ENCODE results near the gene SGCB. TPM values are rescaled to one million over a fixed set of nuclear protein-coding genes. Genes with fewer than 3 reads are reported as not detected.

The SGCB gene
- total and polyA plus RNA-seq, 2 donors (not counting 1 experiment from before 2014, with no cell fraction given): 2.3 to 9.7 TPM

DNA sequence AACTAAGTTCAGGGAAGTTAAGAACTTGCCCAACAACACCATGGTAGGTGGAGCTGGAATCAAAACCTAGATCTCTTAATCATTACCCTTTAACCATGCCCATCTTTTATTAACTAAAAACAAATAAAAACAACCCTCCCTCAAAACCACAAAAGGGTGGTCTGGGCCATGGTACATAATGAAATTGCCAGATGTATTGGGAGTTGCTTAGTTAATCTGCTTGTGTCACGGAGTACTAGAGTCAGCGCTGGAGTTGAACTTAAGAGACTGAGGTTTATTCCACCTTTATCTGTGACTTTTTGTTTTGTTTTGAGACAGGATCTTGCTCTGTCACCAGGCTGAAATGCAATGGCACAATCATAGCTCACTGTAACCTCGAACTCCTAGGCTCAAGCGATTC, 31.2 kb downstream of the SGCB start:
- Histone ChIP-seq H3K27me3 (replicated peaks in 1 of 4; ENCODE audit: control extremely low read depth in 1 of 4, control insufficient read depth in 3 of 4, insufficient read depth in 4 of 4, low read length in 3 of 4) (no peaks in the 10 kb centered on the region), H4K20me1 (ENCODE audit: control insufficient read depth, insufficient read depth, low read length, poor library complexity, severe bottlenecking) (no peaks in the 10 kb centered on the region), H3K9me3 (ENCODE audit: control extremely low read depth in 1 of 3, control insufficient read depth in 2 of 3, insufficient read depth in 1 of 3, low read length in 2 of 3) (no peaks in the 10 kb centered on the region), H3K36me3 (replicated peaks in 1 of 2; ENCODE audit: control extremely low read depth in 1 of 2, control insufficient read depth in 1 of 2, extremely low read depth in 1 of 2, insufficient read depth in 2 of 2, low read length in 1 of 2) (no peaks in the 10 kb centered on the region), H3K9ac (ENCODE audit: low read length) (no peak overlapping the region), H3K4me2 (replicated peaks; ENCODE audit: low read depth, low read length, poor library complexity, severe bottlenecking) (no peak overlapping the region), H3K4me3 (ENCODE audit: control extremely low read depth in 1 of 5, extremely low read depth in 1 of 5, insufficient read depth in 1 of 5, low read depth in 2 of 5, low read length in 4 of 5) (no peak overlapping the region), H3K27ac (ENCODE audit: low read length in 2 of 2) (no peak overlapping the region), H2AFZ (ENCODE audit: insufficient read depth, low read depth, low read length, poor library complexity, severe bottlenecking) (no peak overlapping the region), H3K79me2 (ENCODE audit: control insufficient read depth, insufficient read depth, low read length) (no peaks in the 10 kb centered on the region), H3K4me1 (ENCODE audit: control insufficient read depth in 2 of 2, insufficient read depth in 2 of 2, low read length in 2 of 2) (no peaks in the 10 kb centered on the region)
- DNase-seq: no peak
- no peak for ATAC-seq (ENCODE audit: low read depth)
- ChIA-PET CTCF (no interaction called here), POLR2A (no interaction called here)
- no CpG with 5 or more reads among the region's 4 CpGs for WGBS (ENCODE audit: insufficient coverage)
- intact Hi-C loops (cut with micrococcal nuclease): no loop called here
- H3K27ac Mint-ChIP-seq: no peak overlapping the region
- H3K9me3 Mint-ChIP-seq (ENCODE audit: insufficient read depth): no peaks in the 10 kb centered on the region
- no peaks in the 10 kb centered on the region for H3K4me1 Mint-ChIP-seq
- TF ChIP-seq, protein P1, sequence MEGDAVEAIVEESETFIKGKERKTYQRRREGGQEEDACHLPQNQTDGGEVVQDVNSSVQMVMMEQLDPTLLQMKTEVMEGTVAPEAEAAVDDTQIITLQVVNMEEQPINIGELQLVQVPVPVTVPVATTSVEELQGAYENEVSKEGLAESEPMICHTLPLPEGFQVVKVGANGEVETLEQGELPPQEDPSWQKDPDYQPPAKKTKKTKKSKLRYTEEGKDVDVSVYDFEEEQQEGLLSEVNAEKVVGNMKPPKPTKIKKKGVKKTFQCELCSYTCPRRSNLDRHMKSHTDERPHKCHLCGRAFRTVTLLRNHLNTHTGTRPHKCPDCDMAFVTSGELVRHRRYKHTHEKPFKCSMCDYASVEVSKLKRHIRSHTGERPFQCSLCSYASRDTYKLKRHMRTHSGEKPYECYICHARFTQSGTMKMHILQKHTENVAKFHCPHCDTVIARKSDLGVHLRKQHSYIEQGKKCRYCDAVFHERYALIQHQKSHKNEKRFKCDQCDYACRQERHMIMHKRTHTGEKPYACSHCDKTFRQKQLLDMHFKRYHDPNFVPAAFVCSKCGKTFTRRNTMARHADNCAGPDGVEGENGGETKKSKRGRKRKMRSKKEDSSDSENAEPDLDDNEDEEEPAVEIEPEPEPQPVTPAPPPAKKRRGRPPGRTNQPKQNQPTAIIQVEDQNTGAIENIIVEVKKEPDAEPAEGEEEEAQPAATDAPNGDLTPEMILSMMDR (IDR thresholded peaks at IDR 0.05): no peak
- no peak for TF ChIP-seq EZH2 (IDR thresholded peaks at IDR 0.05; ENCODE audit: borderline replicate concordance, insufficient read depth, low read depth, low read length, poor library complexity, severe bottlenecking)
- H3K27me3 Mint-ChIP-seq: no peaks in the 10 kb centered on the region
- no peak overlapping the region for H3K4me3 Mint-ChIP-seq

DNA sequence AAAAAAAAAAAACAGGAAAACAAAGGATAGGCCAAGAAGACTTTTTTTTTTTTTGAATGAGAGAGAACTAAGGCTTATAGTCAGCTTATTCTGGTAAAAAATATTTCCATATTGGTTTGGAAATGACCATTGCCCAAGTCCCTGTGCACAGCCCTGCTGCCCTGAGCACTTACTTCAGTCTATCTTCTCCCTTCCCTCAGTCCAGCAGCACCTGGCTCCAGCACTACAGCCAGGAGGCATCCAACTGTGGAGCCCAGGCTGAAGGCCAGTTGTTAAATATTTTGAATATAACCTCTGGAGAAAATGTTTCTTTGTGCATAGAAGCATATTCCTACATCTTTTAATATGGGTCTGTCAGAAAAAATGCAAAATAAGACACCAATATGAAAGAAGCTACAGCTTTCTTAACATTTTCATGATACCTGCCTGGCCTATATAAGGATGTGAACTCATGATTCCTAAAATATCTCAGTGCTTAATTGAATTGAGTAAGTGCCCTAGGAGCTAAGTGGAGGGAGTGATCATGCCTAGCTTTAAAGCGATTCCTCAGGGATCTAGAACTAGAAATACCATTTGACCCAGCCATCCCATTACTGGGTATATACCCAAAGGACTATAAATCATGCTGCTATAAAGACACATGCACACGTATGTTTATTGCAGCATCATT, 32.4 kb downstream of the SGCB start:
- ATAC-seq (ENCODE audit: low read depth) (no peak), DNase-seq (no peak)
- no peak overlapping the region for H3K27ac Mint-ChIP-seq
- Histone ChIP-seq H3K27ac (ENCODE audit: low read length in 2 of 2) (no peak overlapping the region), H3K79me2 (ENCODE audit: control insufficient read depth, insufficient read depth, low read length) (no peaks in the 10 kb centered on the region), H3K9me3 (ENCODE audit: control extremely low read depth in 1 of 3, control insufficient read depth in 2 of 3, insufficient read depth in 1 of 3, low read length in 2 of 3) (no peaks in the 10 kb centered on the region), H3K36me3 (replicated peaks in 1 of 2; ENCODE audit: control extremely low read depth in 1 of 2, control insufficient read depth in 1 of 2, extremely low read depth in 1 of 2, insufficient read depth in 2 of 2, low read length in 1 of 2) (no peaks in the 10 kb centered on the region), H3K4me2 (replicated peaks; ENCODE audit: low read depth, low read length, poor library complexity, severe bottlenecking) (no peak overlapping the region), H3K4me1 (ENCODE audit: control insufficient read depth in 2 of 2, insufficient read depth in 2 of 2, low read length in 2 of 2) (no peaks in the 10 kb centered on the region), H3K9ac (ENCODE audit: low read length) (no peak overlapping the region), H4K20me1 (ENCODE audit: control insufficient read depth, insufficient read depth, low read length, poor library complexity, severe bottlenecking) (no peaks in the 10 kb centered on the region), H3K27me3 (replicated peaks in 1 of 4; ENCODE audit: control extremely low read depth in 1 of 4, control insufficient read depth in 3 of 4, insufficient read depth in 4 of 4, low read length in 3 of 4) (no peaks in the 10 kb centered on the region), H2AFZ (ENCODE audit: insufficient read depth, low read depth, low read length, poor library complexity, severe bottlenecking) (no peak overlapping the region), H3K4me3 (ENCODE audit: control extremely low read depth in 1 of 5, extremely low read depth in 1 of 5, insufficient read depth in 1 of 5, low read depth in 2 of 5, low read length in 4 of 5) (no peak overlapping the region)
- intact Hi-C loops (cut with micrococcal nuclease): no loop called here
- WGBS (ENCODE audit: insufficient coverage): no CpG with 5 or more reads among the region's 2 CpGs
- H3K9me3 Mint-ChIP-seq (ENCODE audit: insufficient read depth): no peaks in the 10 kb centered on the region
- POLR2A ChIA-PET: no interaction called here
- no peak overlapping the region for H3K4me3 Mint-ChIP-seq
- CTCF ChIA-PET: no interaction called here
- no peak for TF ChIP-seq EZH2 (IDR thresholded peaks at IDR 0.05; ENCODE audit: borderline replicate concordance, insufficient read depth, low read depth, low read length, poor library complexity, severe bottlenecking)
- TF ChIP-seq, protein P1 (IDR thresholded peaks at IDR 0.05): no peak
- H3K27me3 Mint-ChIP-seq: no peaks in the 10 kb centered on the region
- no peaks in the 10 kb centered on the region for H3K4me1 Mint-ChIP-seq

Measured in B cell (primary cell).